SK-N-SH (cell line): Measurements from ENCODE around the gene EDARADD. TPM values are rescaled to one million over a fixed set of nuclear protein-coding genes. Genes with fewer than 3 reads are reported as not detected.

Experiments
- CTCF ChIA-PET: fragments of 300-600, 350-600 bp; formaldehyde crosslinking; extraction: SDS; loops from one replicate; lab custom pipeline; 2021; lab: Yijun Ruan, JAX
- POLR2A ChIA-PET: fragments of 350-600 bp; sonication (Branson Sonifier 250); formaldehyde crosslinking; extraction: SDS; loops from one replicate; lab custom pipeline; 2020; ENCODE audit warnings: antibody characterized with exemption, inconsistent platforms; lab: Yijun Ruan, JAX
- DNase-seq: peaks from one replicate; pipeline ENCODE4 v3.0.0; 2012
- H2AFZ ChIP-seq: fragments of 200-600 bp; sonication (generic); 2 replicates; pipeline ENCODE4 v1.8.1; 2016; ENCODE audit warnings: antibody characterized with exemption, mild to moderate bottlenecking, low read depth
- H3F3A ChIP-seq: fragments of 200-600 bp; sonication (generic); replicated peaks from 2 replicates; pipeline ENCODE3; 2016; ENCODE audit warnings: antibody characterized with exemption, mild to moderate bottlenecking; ENCODE audit not compliant: insufficient read depth
- H3K27ac ChIP-seq, 2 experiments: fragments of 200-500 bp in 1 of 2; fragments of 200-600 bp in 1 of 2; sonication (Bioruptor generic) in 1 of 2; sonication (generic), shearing (Covaris generic) in 1 of 2; 2 replicates each; pipeline versions ENCODE4 v1.5.1 to v1.6.1; 2014 to 2016; ENCODE audit warnings: low read depth in 2 of 2, inconsistent platforms in 1 of 2, low read length in 1 of 2, mild to moderate bottlenecking in 1 of 2, mixed read lengths in 1 of 2
- H3K27me3 ChIP-seq: fragments of 200-600 bp; sonication (generic), shearing (Covaris generic); 2 replicates; pipeline ENCODE4 v1.6.1; 2016; ENCODE audit warnings: mixed run types; ENCODE audit not compliant: insufficient read depth
- H3K36me3 ChIP-seq, 2 experiments: fragments of 200-500 bp in 1 of 2; fragments of 200-600 bp in 1 of 2; sonication (Bioruptor generic) in 1 of 2; sonication (generic) in 1 of 2; replicated peaks in 1 of 2; 2 replicates each; pipeline versions ENCODE3 to v1.5.1; 2014 to 2016; ENCODE audit warnings: low read length in 1 of 2, mild to moderate bottlenecking in 1 of 2; ENCODE audit not compliant: insufficient read depth in 2 of 2, control insufficient read depth in 1 of 2
- H3K4me1 ChIP-seq, 2 experiments: fragments of 200-500 bp in 1 of 2; fragments of 200-600 bp in 1 of 2; sonication (Bioruptor generic) in 1 of 2; sonication (generic), shearing (Covaris generic) in 1 of 2; 2 replicates each; pipeline versions ENCODE4 v1.5.1 to v1.6.1; 2014 to 2016; ENCODE audit warnings: low read depth in 1 of 2, low read length in 1 of 2, mixed run types in 1 of 2; ENCODE audit not compliant: insufficient read depth in 2 of 2, control insufficient read depth in 1 of 2
- H3K4me2 ChIP-seq: fragments of 200-600 bp; sonication (generic), shearing (Covaris generic); 2 replicates; pipeline ENCODE4 v1.6.1; 2017; ENCODE audit warnings: mixed run types
- H3K4me3 ChIP-seq, 2 experiments: fragments of 200-500 bp in 1 of 2; fragments of 200-600 bp in 1 of 2; sonication (Bioruptor generic) in 1 of 2; sonication (generic), shearing (Covaris generic) in 1 of 2; 2 replicates each; pipeline versions ENCODE4 v1.5.1 to v1.8.1; 2014 to 2016; ENCODE audit warnings: low read depth in 2 of 2, inconsistent platforms in 1 of 2, low read length in 1 of 2, mild to moderate bottlenecking in 1 of 2, mixed read lengths in 1 of 2, moderate library complexity in 1 of 2
- H3K79me2 ChIP-seq: fragments of 200-600 bp; sonication (generic); 2 replicates; pipeline ENCODE4 v1.8.1; 2017; ENCODE audit warnings: mild to moderate bottlenecking; ENCODE audit not compliant: insufficient read depth
- H3K9ac ChIP-seq: fragments of 200-600 bp; sonication (generic); 2 replicates; pipeline ENCODE4 v1.6.1; 2017; ENCODE audit warnings: mixed run types
- H3K9me2 ChIP-seq: fragments of 200-600 bp; sonication (generic); 2 replicates; pipeline ENCODE4 v1.6.1; 2017; ENCODE audit warnings: mixed run types
- H3K9me3 ChIP-seq: fragments of 200-600 bp; sonication (generic); 2 replicates; pipeline ENCODE4 v1.6.1; 2017; ENCODE audit warnings: mixed run types, mild to moderate bottlenecking, moderate library complexity
- H4K20me1 ChIP-seq: fragments of 200-600 bp; sonication (generic); 2 replicates; pipeline ENCODE4 v1.6.1; 2017; ENCODE audit warnings: mild to moderate bottlenecking, mixed run types; ENCODE audit not compliant: insufficient read depth
- ELF1 ChIP-seq: IDR thresholded peaks from 2 replicates; pipeline ENCODE4 v1.4.0; 2012
- EP300 ChIP-seq, 2 experiments: IDR thresholded peaks; 2 replicates each; pipeline versions ENCODE4 v1.4.0 to v1.6.1; 2012; ENCODE audit warnings: borderline replicate concordance in 1 of 2, low read depth in 1 of 2, low read length in 1 of 2
- FOXJ3 ChIP-seq: sonication (generic); formaldehyde crosslinking; IDR thresholded peaks from 2 replicates; pipeline ENCODE4 v1.5.1; 2020; ENCODE audit warnings: mild to moderate bottlenecking, missing genetic modification reagents
- MEF2A ChIP-seq: IDR thresholded peaks from 2 replicates; pipeline ENCODE4 v1.4.0; 2012; ENCODE audit warnings: low read depth, borderline replicate concordance
- NRF1 ChIP-seq: IDR thresholded peaks from 2 replicates; pipeline ENCODE4 v1.6.1; 2012; ENCODE audit warnings: low read depth, mild to moderate bottlenecking, low read length
- POLR2AphosphoS5 ChIP-seq: IDR thresholded peaks from 2 replicates; pipeline ENCODE4 v1.6.1; 2012; ENCODE audit warnings: low read depth, low read length
- RAD21 ChIP-seq: IDR thresholded peaks from 2 replicates; pipeline ENCODE4 v1.6.1; 2012; ENCODE audit warnings: mild to moderate bottlenecking, low read length
- RCOR1 ChIP-seq: fragments of 150-350 bp; IDR thresholded peaks from 2 replicates; pipeline ENCODE4 v1.6.1; 2017; ENCODE audit warnings: antibody characterized with exemption, low read length
- RFX5 ChIP-seq: IDR thresholded peaks from 2 replicates; pipeline ENCODE4 v1.6.1; 2012; ENCODE audit warnings: mild to moderate bottlenecking, improper control_type of control experiment, low read length
- RXRA ChIP-seq: IDR thresholded peaks from 2 replicates; pipeline ENCODE4 v1.4.0; 2012; ENCODE audit warnings: low read depth, mild to moderate bottlenecking, borderline replicate concordance
- SIN3A ChIP-seq: IDR thresholded peaks from 2 replicates; pipeline ENCODE4 v1.6.1; 2012; ENCODE audit warnings: low read depth, mild to moderate bottlenecking, low read length, moderate library complexity, borderline replicate concordance
- SMC3 ChIP-seq: IDR thresholded peaks from 2 replicates; pipeline ENCODE4 v1.6.1; 2012; ENCODE audit warnings: low read depth, low read length, improper control_type of control experiment
- TCF12 ChIP-seq: IDR thresholded peaks from 2 replicates; pipeline ENCODE4 v1.4.0; 2012
- TEAD4 ChIP-seq: IDR thresholded peaks from 2 replicates; pipeline ENCODE4 v1.4.0; 2012; ENCODE audit warnings: mild to moderate bottlenecking, borderline replicate concordance; ENCODE audit not compliant: insufficient read depth
- YY1 ChIP-seq: IDR thresholded peaks from 2 replicates; pipeline ENCODE4 v1.4.0; 2012; ENCODE audit warnings: low read depth, mild to moderate bottlenecking
- WGBS: methylation state at CpG from one replicate; pipeline ENCODE4 v1.1.6; 2017; ENCODE audit warnings: low lambda C conversion rate; 5-methylcytosine and 5-hydroxymethylcytosine counted together
- polyA plus RNA-seq, 3 experiments: library from polyadenylated mRNA; depleted of rRNA; stranded (reverse); fragments of >200 nt; gene quantifications; 2 replicates each; pipeline ENCODE4 v1.2.3, GENCODE V29; 2012
- TF ChIP-seq, protein P1 (sequence below): fragments of 200-600 bp; sonication (generic); IDR thresholded peaks from 2 replicates; pipeline ENCODE4 v1.6.1; 2017; ENCODE audit warnings: antibody characterized with exemption, mild to moderate bottlenecking, moderate library complexity
- TF ChIP-seq, protein P2 (sequence below): IDR thresholded peaks from 2 replicates; pipeline ENCODE4; 2012
- TF ChIP-seq, protein P3 (sequence below): IDR thresholded peaks from 2 replicates; pipeline ENCODE4 v1.4.0; 2012; ENCODE audit warnings: low read depth, borderline replicate concordance
- TF ChIP-seq, protein P4 (sequence below): fragments of 150-350 bp; IDR thresholded peaks from 2 replicates; pipeline ENCODE4 v1.6.1; 2016; ENCODE audit warnings: mild to moderate bottlenecking, low read depth, low read length

EDARADD gene
- polyA plus RNA-seq, 1 of the 3 experiments (the other 2 are of a cell fraction): not detected

DNA sequence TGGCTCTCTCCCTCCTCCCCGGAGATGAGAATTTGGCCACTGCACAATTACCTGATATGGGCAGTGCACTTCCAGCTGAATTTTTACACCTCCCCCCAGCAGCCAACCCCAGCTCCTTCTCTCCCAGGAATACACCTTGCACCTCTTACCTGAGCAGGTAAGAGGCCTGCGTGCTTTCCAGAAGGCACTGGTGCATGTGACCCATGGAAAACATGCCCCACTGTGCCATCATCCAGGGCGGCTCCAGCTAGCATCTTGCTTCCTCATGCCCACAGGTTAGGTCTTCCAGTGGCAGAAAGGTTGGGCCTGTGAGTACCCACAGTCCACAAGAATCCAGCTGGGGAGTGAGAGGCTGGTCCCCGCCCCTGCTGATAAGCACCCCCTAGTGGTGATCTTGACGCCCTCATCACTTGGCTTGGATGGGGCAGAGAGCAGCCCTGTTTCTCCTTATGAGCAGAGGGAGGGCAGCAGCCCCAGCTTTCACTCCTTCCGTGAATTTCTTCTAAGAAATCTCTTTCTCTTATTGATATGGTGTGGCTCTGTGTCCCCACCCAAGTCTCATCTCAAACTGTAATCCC lies 57.8 kb downstream of the EDARADD start:
- no peaks in the 10 kb centered on the region for H3K4me1 ChIP-seq
- CTCF ChIA-PET: interaction anchor here (0.8 to 2.0 kb wide), 4 partner anchors 15 to 338 kb away, joined by 3 to 5 read pairs (median 4); no protein-coding TSS in a partner anchor
- no peaks in the 10 kb centered on the region for H3K36me3 ChIP-seq
- POLR2A ChIA-PET: no interaction called here
- no peak overlapping the region for H2AFZ ChIP-seq
- H3K9me3 ChIP-seq: no peaks in the 10 kb centered on the region
- no peak for TF ChIP-seq NRF1
- peak; percentile 28 for TF ChIP-seq RAD21
- TF ChIP-seq, protein P1, sequence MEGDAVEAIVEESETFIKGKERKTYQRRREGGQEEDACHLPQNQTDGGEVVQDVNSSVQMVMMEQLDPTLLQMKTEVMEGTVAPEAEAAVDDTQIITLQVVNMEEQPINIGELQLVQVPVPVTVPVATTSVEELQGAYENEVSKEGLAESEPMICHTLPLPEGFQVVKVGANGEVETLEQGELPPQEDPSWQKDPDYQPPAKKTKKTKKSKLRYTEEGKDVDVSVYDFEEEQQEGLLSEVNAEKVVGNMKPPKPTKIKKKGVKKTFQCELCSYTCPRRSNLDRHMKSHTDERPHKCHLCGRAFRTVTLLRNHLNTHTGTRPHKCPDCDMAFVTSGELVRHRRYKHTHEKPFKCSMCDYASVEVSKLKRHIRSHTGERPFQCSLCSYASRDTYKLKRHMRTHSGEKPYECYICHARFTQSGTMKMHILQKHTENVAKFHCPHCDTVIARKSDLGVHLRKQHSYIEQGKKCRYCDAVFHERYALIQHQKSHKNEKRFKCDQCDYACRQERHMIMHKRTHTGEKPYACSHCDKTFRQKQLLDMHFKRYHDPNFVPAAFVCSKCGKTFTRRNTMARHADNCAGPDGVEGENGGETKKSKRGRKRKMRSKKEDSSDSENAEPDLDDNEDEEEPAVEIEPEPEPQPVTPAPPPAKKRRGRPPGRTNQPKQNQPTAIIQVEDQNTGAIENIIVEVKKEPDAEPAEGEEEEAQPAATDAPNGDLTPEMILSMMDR: peak; percentile 40; the same call in 1 of the 2 replicates
- 0 out of 2 replicates have a peak, but pooled peaks have one; percentile 14 for TF ChIP-seq SMC3
- no peaks in the 10 kb centered on the region for H3K27me3 ChIP-seq
- 61% methylated on average over 6 of the region's 6 CpGs for WGBS
- H3K79me2 ChIP-seq: no peaks in the 10 kb centered on the region
- H3K9ac ChIP-seq: no peak overlapping the region
- no peak overlapping the region for H3K4me2 ChIP-seq
- no peaks in the 10 kb centered on the region for H3F3A ChIP-seq
- H3K4me3 ChIP-seq: no peak overlapping the region
- H3K9me2 ChIP-seq: no peaks in the 10 kb centered on the region
- DNase-seq: peak; percentile 40
- no peaks in the 10 kb centered on the region for H4K20me1 ChIP-seq
- H3K27ac ChIP-seq: no peak overlapping the region

DNA sequence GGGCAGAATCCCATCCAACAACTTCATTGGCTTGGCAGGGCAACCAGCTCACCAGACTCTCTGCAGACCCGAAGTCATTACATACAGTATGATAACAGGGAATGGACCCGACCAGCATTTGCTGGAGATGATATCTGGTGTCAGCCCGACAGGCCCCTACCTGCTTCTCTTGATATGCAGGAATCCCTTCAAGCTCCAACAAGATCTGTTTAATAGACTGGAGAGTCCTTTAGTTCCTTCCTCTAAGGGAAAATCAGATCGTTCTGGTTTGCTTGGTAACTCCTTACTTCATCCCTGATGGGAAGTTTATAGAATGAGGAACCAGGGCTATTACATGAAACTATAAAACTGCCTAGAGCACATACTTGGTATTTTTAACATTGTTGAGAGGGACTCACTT lies 61.2 kb downstream of the EDARADD start:
- Histone ChIP-seq H3K27ac (no peak overlapping the region), H3K9me3 (no peaks in the 10 kb centered on the region), H3K27me3 (no peaks in the 10 kb centered on the region), H3K36me3 (no peaks in the 10 kb centered on the region), H3K4me3 (no peak overlapping the region), H3K9me2 (no peaks in the 10 kb centered on the region), H3K4me1 (no peaks in the 10 kb centered on the region), H4K20me1 (no peaks in the 10 kb centered on the region), H3K4me2 (no peak overlapping the region), H2AFZ (no peak overlapping the region), H3K79me2 (no peaks in the 10 kb centered on the region), H3K9ac (no peak overlapping the region), H3F3A (no peaks in the 10 kb centered on the region)
- TF ChIP-seq, protein P2, sequence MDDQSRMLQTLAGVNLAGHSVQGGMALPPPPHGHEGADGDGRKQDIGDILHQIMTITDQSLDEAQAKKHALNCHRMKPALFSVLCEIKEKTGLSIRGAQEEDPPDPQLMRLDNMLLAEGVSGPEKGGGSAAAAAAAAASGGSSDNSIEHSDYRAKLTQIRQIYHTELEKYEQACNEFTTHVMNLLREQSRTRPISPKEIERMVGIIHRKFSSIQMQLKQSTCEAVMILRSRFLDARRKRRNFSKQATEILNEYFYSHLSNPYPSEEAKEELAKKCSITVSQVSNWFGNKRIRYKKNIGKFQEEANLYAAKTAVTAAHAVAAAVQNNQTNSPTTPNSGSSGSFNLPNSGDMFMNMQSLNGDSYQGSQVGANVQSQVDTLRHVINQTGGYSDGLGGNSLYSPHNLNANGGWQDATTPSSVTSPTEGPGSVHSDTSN: no peak
- no peak for TF ChIP-seq TCF12
- no peak for TF ChIP-seq RFX5
- TF ChIP-seq, protein P1: no peak
- TF ChIP-seq POLR2AphosphoS5: no peak
- TF ChIP-seq, protein P3, sequence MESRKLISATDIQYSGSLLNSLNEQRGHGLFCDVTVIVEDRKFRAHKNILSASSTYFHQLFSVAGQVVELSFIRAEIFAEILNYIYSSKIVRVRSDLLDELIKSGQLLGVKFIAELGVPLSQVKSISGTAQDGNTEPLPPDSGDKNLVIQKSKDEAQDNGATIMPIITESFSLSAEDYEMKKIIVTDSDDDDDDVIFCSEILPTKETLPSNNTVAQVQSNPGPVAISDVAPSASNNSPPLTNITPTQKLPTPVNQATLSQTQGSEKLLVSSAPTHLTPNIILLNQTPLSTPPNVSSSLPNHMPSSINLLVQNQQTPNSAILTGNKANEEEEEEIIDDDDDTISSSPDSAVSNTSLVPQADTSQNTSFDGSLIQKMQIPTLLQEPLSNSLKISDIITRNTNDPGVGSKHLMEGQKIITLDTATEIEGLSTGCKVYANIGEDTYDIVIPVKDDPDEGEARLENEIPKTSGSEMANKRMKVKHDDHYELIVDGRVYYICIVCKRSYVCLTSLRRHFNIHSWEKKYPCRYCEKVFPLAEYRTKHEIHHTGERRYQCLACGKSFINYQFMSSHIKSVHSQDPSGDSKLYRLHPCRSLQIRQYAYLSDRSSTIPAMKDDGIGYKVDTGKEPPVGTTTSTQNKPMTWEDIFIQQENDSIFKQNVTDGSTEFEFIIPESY: no peak
- TF ChIP-seq SIN3A: no peak
- TF ChIP-seq, protein P4, sequence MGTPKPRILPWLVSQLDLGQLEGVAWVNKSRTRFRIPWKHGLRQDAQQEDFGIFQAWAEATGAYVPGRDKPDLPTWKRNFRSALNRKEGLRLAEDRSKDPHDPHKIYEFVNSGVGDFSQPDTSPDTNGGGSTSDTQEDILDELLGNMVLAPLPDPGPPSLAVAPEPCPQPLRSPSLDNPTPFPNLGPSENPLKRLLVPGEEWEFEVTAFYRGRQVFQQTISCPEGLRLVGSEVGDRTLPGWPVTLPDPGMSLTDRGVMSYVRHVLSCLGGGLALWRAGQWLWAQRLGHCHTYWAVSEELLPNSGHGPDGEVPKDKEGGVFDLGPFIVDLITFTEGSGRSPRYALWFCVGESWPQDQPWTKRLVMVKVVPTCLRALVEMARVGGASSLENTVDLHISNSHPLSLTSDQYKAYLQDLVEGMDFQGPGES: no peak
- no peak for TF ChIP-seq MEF2A
- TF ChIP-seq EP300 (IDR thresholded peaks at IDR 0.05; ENCODE audit: borderline replicate concordance in 1 of 2, low read depth in 1 of 2, low read length in 1 of 2): no peak
- no peak for TF ChIP-seq RCOR1
- TF ChIP-seq FOXJ3 (CRISPR knock-in tag): no peak
- no peak for TF ChIP-seq YY1
- TF ChIP-seq NRF1: no peak
- no peak for TF ChIP-seq TEAD4
- TF ChIP-seq RXRA: no peak
- TF ChIP-seq ELF1: no peak
- TF ChIP-seq RAD21: no peak
- 35% methylated on average over 4 of the region's 4 CpGs for WGBS
- POLR2A ChIA-PET: no interaction called here
- CTCF ChIA-PET: no interaction called here
- no peak for DNase-seq
